Kidney (tissue), 14 donors: ENCODE measurements around the gene IL31. TPM values are rescaled to one million over a fixed set of nuclear protein-coding genes. Genes with fewer than 3 reads are reported as not detected.

ENCODE experiments used
- DNase-seq, 5 donors: peaks; one replicate each; pipeline ENCODE4 v3.0.0-alpha.2; 2013 to 2020
- FAIRE-seq: peaks from 2 replicates; lab custom pipeline; 2012; peaks lifted over from hg19 to GRCh38; lab: Jason Lieb, UNC
- H3K27ac ChIP-seq, 2 donors: one replicate each; pipeline ENCODE4 v1.7.0; 2013; ENCODE audit warnings: low read depth in 2 of 2, low read length in 2 of 2, inconsistent platforms in 1 of 2
- H3K27me3 ChIP-seq: one replicate; pipeline ENCODE4 v1.7.1; 2013; ENCODE audit warnings: low read length, inconsistent platforms; ENCODE audit not compliant: control insufficient read depth, insufficient read depth
- H3K36me3 ChIP-seq, 3 donors: one replicate each; pipeline versions ENCODE4 v1.7.0 to v1.7.1; 2013; ENCODE audit warnings: low read length in 3 of 3, control low read depth in 1 of 3, inconsistent platforms in 1 of 3; ENCODE audit not compliant: insufficient read depth in 3 of 3, control insufficient read depth in 2 of 3
- H3K4me1 ChIP-seq, 3 donors: one replicate each; pipeline versions ENCODE4 v1.7.0 to v1.7.1; 2013; ENCODE audit warnings: low read length in 3 of 3, inconsistent platforms in 1 of 3, low read depth in 1 of 3; ENCODE audit not compliant: control insufficient read depth in 2 of 3, insufficient read depth in 2 of 3
- H3K4me3 ChIP-seq, 3 donors: one replicate each; pipeline versions ENCODE4 v1.7.0 to v1.8.1; 2013; ENCODE audit warnings: low read length in 3 of 3, control low read depth in 1 of 3, inconsistent platforms in 1 of 3
- H3K9ac ChIP-seq, 3 donors: one replicate each; pipeline versions ENCODE4 v1.7.0 to v1.7.1; 2013; ENCODE audit warnings: low read length in 3 of 3, control low read depth in 1 of 3, inconsistent platforms in 1 of 3
- H3K9me3 ChIP-seq, 3 donors: one replicate each; pipeline versions ENCODE4 v1.7.0 to v1.7.1; 2013; ENCODE audit warnings: low read length in 3 of 3, control low read depth in 1 of 3, inconsistent platforms in 1 of 3; ENCODE audit not compliant: control insufficient read depth in 2 of 3, insufficient read depth in 1 of 3
- CTCF ChIP-seq: IDR thresholded peaks from 3 replicates; pipeline ENCODE4 v1.5.1; 2012; ENCODE audit warnings: mild to moderate bottlenecking, moderate library complexity, borderline replicate concordance; ENCODE audit not compliant: insufficient read depth; ENCODE audit errors: extremely low read depth
- intact Hi-C: fragments of 100-400 bp; cut with DNase I; formaldehyde crosslinking; loops from one replicate; pipeline ENCODE4 v1.11.1; 2022
- polyA plus RNA-seq: library from polyadenylated mRNA; stranded (reverse); fragments of 350-450 nt; fragmentation: Illumina TruSeq; extraction: RNeasy Lipid Tissue Mini Kit (QIAGEN cat#74804); gene quantifications from one replicate; pipeline ENCODE4 v1.2.3, GENCODE V29; 2014; ENCODE audit warnings: low read depth, low replicate concordance; ENCODE audit not compliant: insufficient read depth
- total RNA-seq: library from RNA; stranded (reverse); fragmentation: NEBNext Ultra II Directional; extraction: Animal tissue kit (Norgen Biotek cat#: 25700); gene quantifications from one replicate; pipeline ENCODE4 v1.2.1, GENCODE V29; 2021
- donor health status: control.
- donor health status: control.
- donor health status: control.
- donor health status: control.
- donor health status: control.
- donor health status: DM: yes; HTN: yes; CAD: no.
- donor health status: Normal renal cell carcinoma (clear cell type).

Gene IL31
- total and polyA plus RNA-seq, 2 donors from 2014 or later, result not detected

- Histone ChIP-seq H3K9ac (no peak overlapping the region), H3K27ac (no peak overlapping the region), H3K36me3 (peaks cover 0 to 31% (median 24%) of the 10 kb centered on the region in 3 donors), H3K27me3 (no peaks in the 10 kb centered on the region), H3K4me3 (no peak overlapping the region), H3K9me3 (no peaks in the 10 kb centered on the region), H3K4me1 (peaks cover 0 to 2% (median 0%) of the 10 kb centered on the region in 3 donors)
- DNase-seq, result no peak
- intact Hi-C loops, result no loop called here
- no peak for FAIRE-seq
- TF ChIP-seq CTCF, result no peak
Measured at GRCh38 chr12:122141911-122142725, 31.9 kb downstream of the IL31 start.

- Histone ChIP-seq H3K9ac (no peak overlapping the region), H3K9me3 (no peaks in the 10 kb centered on the region), H3K36me3 (peaks cover 0 to 34% (median 26%) of the 10 kb centered on the region in 3 donors), H3K4me3 (no peak overlapping the region), H3K27ac (no peak overlapping the region), H3K27me3 (no peaks in the 10 kb centered on the region), H3K4me1 (peaks cover 0 to 2% (median 0%) of the 10 kb centered on the region in 3 donors)
- no peak for TF ChIP-seq CTCF
- DNase-seq, result no peak
- intact Hi-C loops, result no loop called here
- no peak for FAIRE-seq
Measured at GRCh38 chr12:122140467-122141257, 33.4 kb downstream of the IL31 start.

GRCh38 chr12:122139941-122140340 lies 34.1 kb downstream of the IL31 start:
- no peak for TF ChIP-seq CTCF

More at GRCh38 chr12:122139941-122140340, 34.1 kb downstream of the IL31 start:
- Histone ChIP-seq H3K27ac (no peak overlapping the region), H3K36me3 (peaks cover 0 to 41% (median 28%) of the 10 kb centered on the region in 3 donors), H3K9ac (no peak overlapping the region), H3K9me3 (no peaks in the 10 kb centered on the region), H3K4me1 (peaks cover 0 to 2% (median 0%) of the 10 kb centered on the region in 3 donors), H3K4me3 (no peak overlapping the region), H3K27me3 (no peaks in the 10 kb centered on the region)
- intact Hi-C loops, result no loop called here
- no peak for FAIRE-seq
- no peak for DNase-seq
